GM23338 (cell line): Measurements from ENCODE around the gene CASP5. TPM values are rescaled to one million over a fixed set of nuclear protein-coding genes. Genes with fewer than 3 reads are reported as not detected.

Experiments used
- ATAC-seq: fragments of 200-7000 bp; cut with Tn5 transposase; 3 replicates; pipeline ENCODE4 v1.9.1; 2020
- DNase-seq: peaks from one replicate; pipeline ENCODE4 v3.0.0-alpha.2; 2015; ENCODE audit warnings: low spot score
- H2AFZ ChIP-seq: fragments of 200-600 bp; sonication (generic); 2 replicates; pipeline ENCODE4 v1.8.0; 2016; ENCODE audit warnings: antibody characterized with exemption, mild to moderate bottlenecking, moderate library complexity
- H3F3A ChIP-seq: fragments of 200-600 bp; sonication (generic); replicated peaks from 2 replicates; pipeline ENCODE4 v1.8.0; 2017; ENCODE audit warnings: antibody characterized with exemption, mixed run types, low read depth
- H3K27ac ChIP-seq: fragments of 200-600 bp; sonication (generic); 2 replicates; pipeline ENCODE4 v1.6.1; 2016; ENCODE audit warnings: low read depth
- H3K27me3 ChIP-seq: fragments of 200-600 bp; sonication (generic); 2 replicates; pipeline ENCODE4 v1.8.0; 2016; ENCODE audit warnings: mild to moderate bottlenecking, mixed run types, moderate library complexity; ENCODE audit not compliant: insufficient read depth
- H3K36me3 ChIP-seq: fragments of 200-600 bp; sonication (generic); 2 replicates; pipeline ENCODE4 v1.8.0; 2016; ENCODE audit warnings: mild to moderate bottlenecking; ENCODE audit not compliant: insufficient read depth
- H3K4me1 ChIP-seq: fragments of 200-600 bp; sonication (generic); 2 replicates; pipeline ENCODE4 v1.8.0; 2016; ENCODE audit warnings: mild to moderate bottlenecking, moderate library complexity; ENCODE audit not compliant: insufficient read depth
- H3K4me2 ChIP-seq: fragments of 200-600 bp; sonication (generic); 2 replicates; pipeline ENCODE4 v1.7.1; 2017; ENCODE audit warnings: mixed run types
- H3K4me3 ChIP-seq: fragments of 200-600 bp; sonication (generic); 2 replicates; pipeline ENCODE4 v1.6.1; 2016; ENCODE audit warnings: mixed run types
- H3K79me2 ChIP-seq: fragments of 200-600 bp; sonication (generic); replicated peaks from 2 replicates; pipeline ENCODE4 v1.8.0; 2017; ENCODE audit warnings: mild to moderate bottlenecking; ENCODE audit not compliant: insufficient read depth
- H3K9me2 ChIP-seq: fragments of 200-600 bp; sonication (generic); 2 replicates; pipeline ENCODE4 v1.8.0; 2017; ENCODE audit not compliant: insufficient read depth
- H4K20me1 ChIP-seq: fragments of 200-600 bp; sonication (generic); replicated peaks from 2 replicates; pipeline ENCODE4 v1.8.0; 2017; ENCODE audit warnings: mild to moderate bottlenecking; ENCODE audit not compliant: insufficient read depth
- H3K27ac Mint-ChIP-seq: 2 replicates; pipeline ENCODE4 v1.8.0; 2020; ENCODE audit warnings: inconsistent platforms, mild to moderate bottlenecking, moderate library complexity, mixed read lengths
- H3K27me3 Mint-ChIP-seq: 3 replicates; pipeline ENCODE4 v1.8.0; 2022; ENCODE audit warnings: low read depth, mild to moderate bottlenecking, moderate library complexity, mixed read lengths, inconsistent platforms; ENCODE audit not compliant: insufficient read depth, poor library complexity
- H3K36me3 Mint-ChIP-seq: 3 replicates; pipeline ENCODE4 v1.8.0; 2021; ENCODE audit warnings: low read depth, mild to moderate bottlenecking, inconsistent platforms, moderate library complexity, mixed read lengths
- H3K4me1 Mint-ChIP-seq: 3 replicates; pipeline ENCODE4 v1.8.0; 2020; ENCODE audit warnings: mild to moderate bottlenecking, inconsistent platforms, mixed read lengths
- H3K4me3 Mint-ChIP-seq: 3 replicates; pipeline ENCODE4 v1.8.0; 2021; ENCODE audit warnings: moderate library complexity, mild to moderate bottlenecking, inconsistent platforms, mixed read lengths
- H3K9me3 Mint-ChIP-seq: 3 replicates; pipeline ENCODE4 v1.8.0; 2020; ENCODE audit warnings: moderate library complexity, mild to moderate bottlenecking, inconsistent platforms, mixed read lengths
- CREB1 ChIP-seq: fragments of 250-450 bp; sonication (Bioruptor Pico); IDR thresholded peaks from 2 replicates; pipeline ENCODE4 v1.5.0; 2020; ENCODE audit warnings: low read depth, mild to moderate bottlenecking, moderate library complexity
- ETS1 ChIP-seq: IDR thresholded peaks from 2 replicates; pipeline ENCODE4 v1.6.1; 2016; ENCODE audit warnings: antibody characterized with exemption
- EZH2 ChIP-seq: fragments of 200-600 bp; sonication (generic); IDR thresholded peaks from one replicate; pipeline ENCODE4 v1.8.0; 2017; ENCODE audit warnings: antibody characterized with exemption, mild to moderate bottlenecking, low read depth; ENCODE audit not compliant: unreplicated experiment
- EZH2phosphoT487 ChIP-seq: fragments of 200-600 bp; sonication (generic); IDR thresholded peaks from one replicate; pipeline ENCODE4 v1.8.1; 2018; ENCODE audit warnings: antibody characterized with exemption; ENCODE audit not compliant: unreplicated experiment
- JUNB ChIP-seq: IDR thresholded peaks from one replicate; pipeline ENCODE4 v1.6.1; 2016; ENCODE audit warnings: antibody characterized with exemption; ENCODE audit not compliant: unreplicated experiment
- REST ChIP-seq: IDR thresholded peaks from one replicate; pipeline ENCODE4 v1.6.1; 2018; ENCODE audit warnings: antibody characterized with exemption; ENCODE audit not compliant: unreplicated experiment
- ZNF114 ChIP-seq: fragments of 250-450 bp; sonication (Bioruptor Pico); IDR thresholded peaks from 2 replicates; pipeline ENCODE4 v1.5.0; 2020; ENCODE audit warnings: mild to moderate bottlenecking, moderate library complexity
- ZNF331 ChIP-seq: fragments of 250-450 bp; sonication (Bioruptor Pico); IDR thresholded peaks from 2 replicates; pipeline ENCODE4 v1.5.0; 2020; ENCODE audit warnings: low read depth, mild to moderate bottlenecking, moderate library complexity
- polyA plus RNA-seq: library from polyadenylated mRNA; unstranded; fragments of >200 nt; fragmentation: Nextera tagmentation; extraction: Ambion mirVana; gene quantifications from 2 replicates; pipeline ENCODE4 v1.2.1, GENCODE V29; 2016
- total RNA-seq: library from RNA; depleted of rRNA; stranded (reverse); fragments of >200 nt; shearing (Covaris generic); gene quantifications from 2 replicates; pipeline ENCODE4 v1.2.3, GENCODE V29; 2014
- TF ChIP-seq, protein P1 (sequence below), 2 experiments: fragments of 200-600 bp in 1 of 2; sonication (generic) in 1 of 2; conservative IDR thresholded peaks; 2 replicates each; pipeline versions ENCODE4 v1.5.1 to v1.6.1; 2016 to 2017; ENCODE audit warnings: antibody characterized with exemption in 2 of 2, low read depth in 2 of 2, mild to moderate bottlenecking in 2 of 2, moderate library complexity in 1 of 2
- TF ChIP-seq, protein P2 (sequence below): fragments of 250-450 bp; sonication (Bioruptor Pico); IDR thresholded peaks from 2 replicates; pipeline ENCODE4 v1.5.0; 2020; ENCODE audit warnings: mild to moderate bottlenecking, moderate library complexity

Gene CASP5
- total and polyA plus RNA-seq, 2 experiments from 2014 or later: not detected

DNA sequence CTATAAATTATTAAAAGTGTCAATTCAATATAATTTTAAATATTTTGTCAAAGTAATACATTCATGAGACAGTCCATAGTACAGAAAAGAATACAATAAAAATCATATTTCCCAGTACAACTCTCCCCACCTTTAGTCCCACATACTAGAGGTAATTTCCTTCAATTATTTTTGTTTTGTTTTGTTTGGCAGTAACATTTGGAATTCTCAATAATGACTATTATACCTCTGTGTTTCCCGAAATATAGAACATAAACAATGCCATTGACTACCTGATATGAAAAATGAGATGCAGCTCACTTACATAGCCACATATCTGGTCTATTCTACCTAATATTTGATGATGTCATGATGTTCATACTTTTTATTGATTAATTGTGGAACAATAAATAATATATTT is 30.2 kb downstream of the CASP5 start (continued):
- TF ChIP-seq REST: no peak
- no peak for TF ChIP-seq EZH2phosphoT487
- TF ChIP-seq, protein P1, sequence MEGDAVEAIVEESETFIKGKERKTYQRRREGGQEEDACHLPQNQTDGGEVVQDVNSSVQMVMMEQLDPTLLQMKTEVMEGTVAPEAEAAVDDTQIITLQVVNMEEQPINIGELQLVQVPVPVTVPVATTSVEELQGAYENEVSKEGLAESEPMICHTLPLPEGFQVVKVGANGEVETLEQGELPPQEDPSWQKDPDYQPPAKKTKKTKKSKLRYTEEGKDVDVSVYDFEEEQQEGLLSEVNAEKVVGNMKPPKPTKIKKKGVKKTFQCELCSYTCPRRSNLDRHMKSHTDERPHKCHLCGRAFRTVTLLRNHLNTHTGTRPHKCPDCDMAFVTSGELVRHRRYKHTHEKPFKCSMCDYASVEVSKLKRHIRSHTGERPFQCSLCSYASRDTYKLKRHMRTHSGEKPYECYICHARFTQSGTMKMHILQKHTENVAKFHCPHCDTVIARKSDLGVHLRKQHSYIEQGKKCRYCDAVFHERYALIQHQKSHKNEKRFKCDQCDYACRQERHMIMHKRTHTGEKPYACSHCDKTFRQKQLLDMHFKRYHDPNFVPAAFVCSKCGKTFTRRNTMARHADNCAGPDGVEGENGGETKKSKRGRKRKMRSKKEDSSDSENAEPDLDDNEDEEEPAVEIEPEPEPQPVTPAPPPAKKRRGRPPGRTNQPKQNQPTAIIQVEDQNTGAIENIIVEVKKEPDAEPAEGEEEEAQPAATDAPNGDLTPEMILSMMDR (conservative IDR thresholded peaks at IDR 0.05; ENCODE audit: low read depth in 2 of 2): no peak
- no peak for TF ChIP-seq JUNB

GRCh38 chr11:104991994-104992393 is 31.0 kb downstream of the CASP5 start:
- ATAC-seq: no peak
- Histone ChIP-seq H3K4me1 (no peaks in the 10 kb centered on the region), H3K79me2 (no peaks in the 10 kb centered on the region), H3K27ac (no peak overlapping the region), H3K36me3 (no peaks in the 10 kb centered on the region), H4K20me1 (no peaks in the 10 kb centered on the region), H3K4me2 (no peak overlapping the region), H3K27me3 (no peaks in the 10 kb centered on the region), H3F3A (no peaks in the 10 kb centered on the region), H3K9me2 (peaks cover 7% of the 10 kb centered on the region; the same call in 1 of the 2 replicates), H2AFZ (peak overlapping the region; percentile 43; the same call in 1 of the 2 replicates), H3K4me3 (no peak overlapping the region)
- no peaks in the 10 kb centered on the region for H3K4me1 Mint-ChIP-seq
- H3K4me3 Mint-ChIP-seq: no peak overlapping the region
- H3K27ac Mint-ChIP-seq: no peak overlapping the region
- no peak for DNase-seq
- H3K36me3 Mint-ChIP-seq: peaks cover 4% of the 10 kb centered on the region; the same call in 1 of the 3 replicates
- peaks cover 16% of the 10 kb centered on the region; the same call in 2 of the 3 replicates for H3K9me3 Mint-ChIP-seq
- H3K27me3 Mint-ChIP-seq: no peaks in the 10 kb centered on the region
- no peak for TF ChIP-seq ZNF114 (CRISPR knock-in tag)
- TF ChIP-seq, protein P2, sequence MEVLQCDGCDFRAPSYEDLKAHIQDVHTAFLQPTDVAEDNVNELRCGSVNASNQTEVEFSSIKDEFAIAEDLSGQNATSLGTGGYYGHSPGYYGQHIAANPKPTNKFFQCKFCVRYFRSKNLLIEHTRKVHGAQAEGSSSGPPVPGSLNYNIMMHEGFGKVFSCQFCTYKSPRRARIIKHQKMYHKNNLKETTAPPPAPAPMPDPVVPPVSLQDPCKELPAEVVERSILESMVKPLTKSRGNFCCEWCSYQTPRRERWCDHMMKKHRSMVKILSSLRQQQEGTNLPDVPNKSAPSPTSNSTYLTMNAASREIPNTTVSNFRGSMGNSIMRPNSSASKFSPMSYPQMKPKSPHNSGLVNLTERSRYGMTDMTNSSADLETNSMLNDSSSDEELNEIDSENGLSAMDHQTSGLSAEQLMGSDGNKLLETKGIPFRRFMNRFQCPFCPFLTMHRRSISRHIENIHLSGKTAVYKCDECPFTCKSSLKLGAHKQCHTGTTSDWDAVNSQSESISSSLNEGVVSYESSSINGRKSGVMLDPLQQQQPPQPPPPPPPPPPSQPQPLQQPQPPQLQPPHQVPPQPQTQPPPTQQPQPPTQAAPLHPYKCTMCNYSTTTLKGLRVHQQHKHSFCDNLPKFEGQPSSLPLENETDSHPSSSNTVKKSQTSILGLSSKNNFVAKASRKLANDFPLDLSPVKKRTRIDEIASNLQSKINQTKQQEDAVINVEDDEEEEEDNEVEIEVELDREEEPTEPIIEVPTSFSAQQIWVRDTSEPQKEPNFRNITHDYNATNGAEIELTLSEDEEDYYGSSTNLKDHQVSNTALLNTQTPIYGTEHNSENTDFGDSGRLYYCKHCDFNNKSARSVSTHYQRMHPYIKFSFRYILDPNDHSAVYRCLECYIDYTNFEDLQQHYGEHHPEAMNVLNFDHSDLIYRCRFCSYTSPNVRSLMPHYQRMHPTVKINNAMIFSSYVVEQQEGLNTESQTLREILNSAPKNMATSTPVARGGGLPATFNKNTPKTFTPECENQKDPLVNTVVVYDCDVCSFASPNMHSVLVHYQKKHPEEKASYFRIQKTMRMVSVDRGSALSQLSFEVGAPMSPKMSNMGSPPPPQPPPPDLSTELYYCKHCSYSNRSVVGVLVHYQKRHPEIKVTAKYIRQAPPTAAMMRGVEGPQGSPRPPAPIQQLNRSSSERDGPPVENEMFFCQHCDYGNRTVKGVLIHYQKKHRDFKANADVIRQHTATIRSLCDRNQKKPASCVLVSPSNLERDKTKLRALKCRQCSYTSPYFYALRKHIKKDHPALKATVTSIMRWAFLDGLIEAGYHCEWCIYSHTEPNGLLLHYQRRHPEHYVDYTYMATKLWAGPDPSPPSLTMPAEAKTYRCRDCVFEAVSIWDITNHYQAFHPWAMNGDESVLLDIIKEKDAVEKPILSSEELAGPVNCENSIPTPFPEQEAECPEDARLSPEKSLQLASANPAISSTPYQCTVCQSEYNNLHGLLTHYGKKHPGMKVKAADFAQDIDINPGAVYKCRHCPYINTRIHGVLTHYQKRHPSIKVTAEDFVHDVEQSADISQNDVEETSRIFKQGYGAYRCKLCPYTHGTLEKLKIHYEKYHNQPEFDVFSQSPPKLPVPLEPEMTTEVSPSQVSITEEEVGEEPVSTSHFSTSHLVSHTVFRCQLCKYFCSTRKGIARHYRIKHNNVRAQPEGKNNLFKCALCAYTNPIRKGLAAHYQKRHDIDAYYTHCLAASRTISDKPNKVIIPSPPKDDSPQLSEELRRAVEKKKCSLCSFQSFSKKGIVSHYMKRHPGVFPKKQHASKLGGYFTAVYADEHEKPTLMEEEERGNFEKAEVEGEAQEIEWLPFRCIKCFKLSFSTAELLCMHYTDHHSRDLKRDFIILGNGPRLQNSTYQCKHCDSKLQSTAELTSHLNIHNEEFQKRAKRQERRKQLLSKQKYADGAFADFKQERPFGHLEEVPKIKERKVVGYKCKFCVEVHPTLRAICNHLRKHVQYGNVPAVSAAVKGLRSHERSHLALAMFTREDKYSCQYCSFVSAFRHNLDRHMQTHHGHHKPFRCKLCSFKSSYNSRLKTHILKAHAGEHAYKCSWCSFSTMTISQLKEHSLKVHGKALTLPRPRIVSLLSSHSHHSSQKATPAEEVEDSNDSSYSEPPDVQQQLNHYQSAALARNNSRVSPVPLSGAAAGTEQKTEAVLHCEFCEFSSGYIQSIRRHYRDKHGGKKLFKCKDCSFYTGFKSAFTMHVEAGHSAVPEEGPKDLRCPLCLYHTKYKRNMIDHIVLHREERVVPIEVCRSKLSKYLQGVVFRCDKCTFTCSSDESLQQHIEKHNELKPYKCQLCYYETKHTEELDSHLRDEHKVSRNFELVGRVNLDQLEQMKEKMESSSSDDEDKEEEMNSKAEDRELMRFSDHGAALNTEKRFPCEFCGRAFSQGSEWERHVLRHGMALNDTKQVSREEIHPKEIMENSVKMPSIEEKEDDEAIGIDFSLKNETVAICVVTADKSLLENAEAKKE (CRISPR knock-in tag): no peak
- no peak for TF ChIP-seq CREB1 (CRISPR knock-in tag)
- TF ChIP-seq ZNF331: no peak
- no peak for TF ChIP-seq EZH2
- TF ChIP-seq ETS1: no peak
